K562 (cell line): ENCODE measurements around the gene RASL12. TPM values are rescaled to one million over a fixed set of nuclear protein-coding genes. Genes with fewer than 3 reads are reported as not detected.

Experiments
- BACH1 ChIP-seq: fragments of 200-800 bp; sonication (Bioruptor generic); IDR thresholded peaks from 2 replicates; pipeline ENCODE4 v1.6.1; 2016; ENCODE audit warnings: missing genetic modification characterization, missing compliant biosample characterization
- KAT7 ChIP-seq: sonication (generic); formaldehyde crosslinking; IDR thresholded peaks from 2 replicates; pipeline ENCODE4 v1.8.0; 2022; ENCODE audit warnings: missing genetic modification reagents, mild to moderate bottlenecking, borderline replicate concordance
- MNT ChIP-seq, 2 experiments: fragments of 450-650 bp; conservative IDR thresholded peaks; 2 replicates each; pipeline ENCODE4 v1.6.1; 2017; ENCODE audit warnings: mild to moderate bottlenecking in 2 of 2, moderate library complexity in 2 of 2
- MTA3 ChIP-seq: fragments of 450-650 bp; formaldehyde crosslinking; IDR thresholded peaks from 2 replicates; pipeline ENCODE4 v1.6.1; 2017; ENCODE audit warnings: mild to moderate bottlenecking, borderline replicate concordance
- NONO ChIP-seq, 2 experiments: fragments of 200-400 bp in 1 of 2; fragments of 450-650 bp in 1 of 2; formaldehyde crosslinking in 1 of 2; IDR thresholded peaks; 2 replicates each; pipeline ENCODE4 v1.6.1; 2017; ENCODE audit warnings: low read depth in 2 of 2, mild to moderate bottlenecking in 2 of 2, moderate library complexity in 2 of 2, low read length in 1 of 2
- PHF20 ChIP-seq: fragments of 450-650 bp; IDR thresholded peaks from 2 replicates; pipeline ENCODE4 v1.6.1; 2018; ENCODE audit not compliant: partially characterized antibody
- PML ChIP-seq: IDR thresholded peaks from 2 replicates; pipeline ENCODE4 v1.6.1; 2012; ENCODE audit warnings: low read length, inconsistent platforms
- POLR2A ChIP-seq: fragments of 450-650 bp; conservative IDR thresholded peaks from 2 replicates; pipeline ENCODE4 v1.6.1; 2016
- POU5F1 ChIP-seq: fragments of 150-350 bp; IDR thresholded peaks from 2 replicates; pipeline ENCODE4 v1.6.1; 2014; ENCODE audit warnings: borderline replicate concordance, low read length, low read depth, mild to moderate bottlenecking; ENCODE audit not compliant: partially characterized antibody
- SAP30 ChIP-seq: fragments of 200-600 bp; sonication (generic); IDR thresholded peaks from 2 replicates; pipeline ENCODE4 v1.6.1; 2012; ENCODE audit warnings: borderline replicate concordance, low read depth, mild to moderate bottlenecking, moderate library complexity, low read length, control low read depth, inconsistent platforms; ENCODE audit not compliant: insufficient read depth, poor library complexity, severe bottlenecking
- SIN3B ChIP-seq: fragments of 450-650 bp; IDR thresholded peaks from 2 replicates; pipeline ENCODE4 v1.6.1; 2017; ENCODE audit warnings: low read depth, mild to moderate bottlenecking, moderate library complexity
- SUPT5H ChIP-seq: fragments of 450-650 bp; IDR thresholded peaks from 2 replicates; pipeline ENCODE4 v1.6.1; 2016
- ZFP36 ChIP-seq: fragments of 150-350 bp; IDR thresholded peaks from 2 replicates; pipeline ENCODE4 v1.6.1; 2018; ENCODE audit warnings: low read length, low read depth; ENCODE audit not compliant: partially characterized antibody
- ZNF551 ChIP-seq: fragments of 250-450 bp; sonication (Bioruptor Pico); IDR thresholded peaks from 2 replicates; pipeline ENCODE4 v1.5.0; 2021; ENCODE audit warnings: mild to moderate bottlenecking, moderate library complexity
- ZNF57 ChIP-seq: fragments of 450-650 bp; formaldehyde crosslinking; IDR thresholded peaks from 2 replicates; pipeline ENCODE4 v1.4.0; 2020; ENCODE audit warnings: mild to moderate bottlenecking, moderate library complexity
- polyA plus RNA-seq, 8 experiments: library from polyadenylated mRNA; depleted of rRNA in 4 of 8; stranded (reverse) in 5 of 8; unstranded in 3 of 8; fragments of >200 nt; fragmentation: Nextera tagmentation in 2 of 8; fragmentation: Illumina TruSeq in 1 of 8; extraction: Ambion mirVana in 2 of 8; extraction: Trizol in 1 of 8; gene quantifications; 2 replicates each; pipeline versions ENCODE4 v1.2.1 to v1.2.3, GENCODE V29; 2011 to 2014; ENCODE audit warnings: inconsistent platforms in 1 of 8, missing spikeins in 1 of 8
- total RNA-seq, 7 experiments: library from RNA; depleted of rRNA in 6 of 7; stranded (reverse); fragments of >200 nt in 6 of 7; fragmentation: Illumina TruSeq in 2 of 7; extraction: Trizol in 2 of 7; gene quantifications; 2 replicates each; pipeline versions ENCODE4 v1.2.1 to v1.2.3, GENCODE V29; 2011 to 2021; ENCODE audit warnings: low replicate concordance in 1 of 7
- TF ChIP-seq, protein P1 (sequence below): fragments of 200-800 bp; sonication (Bioruptor generic); IDR thresholded peaks from 2 replicates; pipeline ENCODE4 v1.6.1; 2017; ENCODE audit warnings: missing genetic modification characterization, missing compliant biosample characterization
- TF ChIP-seq, protein P2 (sequence below), 3 experiments: IDR thresholded peaks in 2 of 3; conservative IDR thresholded peaks in 1 of 3; 2 replicates each; pipeline ENCODE4 v1.5.1; 2011 to 2012; ENCODE audit warnings: low read length in 3 of 3, mild to moderate bottlenecking in 3 of 3, control low read depth in 2 of 3, improper control_type of control experiment in 1 of 3, inconsistent platforms in 1 of 3, low read depth in 1 of 3, mixed read lengths in 1 of 3, moderate library complexity in 1 of 3; ENCODE audit not compliant: insufficient read depth in 2 of 3

Gene RASL12
- total and polyA plus RNA-seq, 9 of the 15 experiments (the other 6 are each of a cell fraction or from before 2014, with no cell fraction given) = not detected

GRCh38 chr15:65028921-65029735 is 38.7 kb downstream of the RASL12 start, which contains the start of gene MTFMT (continued):
- TF ChIP-seq, protein P1, sequence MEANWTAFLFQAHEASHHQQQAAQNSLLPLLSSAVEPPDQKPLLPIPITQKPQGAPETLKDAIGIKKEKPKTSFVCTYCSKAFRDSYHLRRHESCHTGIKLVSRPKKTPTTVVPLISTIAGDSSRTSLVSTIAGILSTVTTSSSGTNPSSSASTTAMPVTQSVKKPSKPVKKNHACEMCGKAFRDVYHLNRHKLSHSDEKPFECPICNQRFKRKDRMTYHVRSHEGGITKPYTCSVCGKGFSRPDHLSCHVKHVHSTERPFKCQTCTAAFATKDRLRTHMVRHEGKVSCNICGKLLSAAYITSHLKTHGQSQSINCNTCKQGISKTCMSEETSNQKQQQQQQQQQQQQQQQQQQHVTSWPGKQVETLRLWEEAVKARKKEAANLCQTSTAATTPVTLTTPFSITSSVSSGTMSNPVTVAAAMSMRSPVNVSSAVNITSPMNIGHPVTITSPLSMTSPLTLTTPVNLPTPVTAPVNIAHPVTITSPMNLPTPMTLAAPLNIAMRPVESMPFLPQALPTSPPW = peak; percentile 39; the same call in 1 of the 2 replicates
- TF ChIP-seq POLR2A = peak; percentile 91
- no peak for TF ChIP-seq ZNF551
- peak; percentile 45 for TF ChIP-seq SIN3B
- peak; percentile 78; the same call in 1 of the 2 replicates for TF ChIP-seq KAT7
- peak; percentile 70 for TF ChIP-seq ZFP36
- TF ChIP-seq MNT (conservative IDR thresholded peaks at IDR 0.05) = peak; percentile 53 to 72; a peak in 3 of 4 replicates
- peak; percentile 69; the same call in 1 of the 2 replicates for TF ChIP-seq PML
- peak; percentile 73 for TF ChIP-seq PHF20
- no peak for TF ChIP-seq BACH1 (tag)
- no peak for TF ChIP-seq POU5F1
- peak; percentile 65 to 81; a peak in 3 of 4 replicates for TF ChIP-seq NONO (IDR thresholded peaks at IDR 0.05; ENCODE audit: low read depth in 2 of 2, low read length in 1 of 2)
- TF ChIP-seq, protein P2, sequence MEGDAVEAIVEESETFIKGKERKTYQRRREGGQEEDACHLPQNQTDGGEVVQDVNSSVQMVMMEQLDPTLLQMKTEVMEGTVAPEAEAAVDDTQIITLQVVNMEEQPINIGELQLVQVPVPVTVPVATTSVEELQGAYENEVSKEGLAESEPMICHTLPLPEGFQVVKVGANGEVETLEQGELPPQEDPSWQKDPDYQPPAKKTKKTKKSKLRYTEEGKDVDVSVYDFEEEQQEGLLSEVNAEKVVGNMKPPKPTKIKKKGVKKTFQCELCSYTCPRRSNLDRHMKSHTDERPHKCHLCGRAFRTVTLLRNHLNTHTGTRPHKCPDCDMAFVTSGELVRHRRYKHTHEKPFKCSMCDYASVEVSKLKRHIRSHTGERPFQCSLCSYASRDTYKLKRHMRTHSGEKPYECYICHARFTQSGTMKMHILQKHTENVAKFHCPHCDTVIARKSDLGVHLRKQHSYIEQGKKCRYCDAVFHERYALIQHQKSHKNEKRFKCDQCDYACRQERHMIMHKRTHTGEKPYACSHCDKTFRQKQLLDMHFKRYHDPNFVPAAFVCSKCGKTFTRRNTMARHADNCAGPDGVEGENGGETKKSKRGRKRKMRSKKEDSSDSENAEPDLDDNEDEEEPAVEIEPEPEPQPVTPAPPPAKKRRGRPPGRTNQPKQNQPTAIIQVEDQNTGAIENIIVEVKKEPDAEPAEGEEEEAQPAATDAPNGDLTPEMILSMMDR (IDR thresholded peaks at IDR 0.05 in 2 of 3, conservative IDR thresholded peaks at IDR 0.05 in 1 of 3; ENCODE audit: insufficient read depth in 2 of 3, low read depth in 1 of 3, low read length in 3 of 3) = 0 out of 6 replicates have a peak, but pooled peaks of 2 of the 3 experiments have one; percentile 7 to 12
- TF ChIP-seq SAP30 = peak; percentile 31
- peak; percentile 92 for TF ChIP-seq SUPT5H
- no peak for TF ChIP-seq ZNF57 (CRISPR knock-in tag)
- TF ChIP-seq MTA3 = 0 out of 2 replicates have a peak, but pooled peaks have one; percentile 43
